Stimulated activated CD8-positive, alpha-beta memory T cell treated with anti-CD3 and anti-CD28 coated beads, Interleukin-12 subunit alpha, Interleukin-12 subunit beta, amount 100 ng/mL, for 24 hours (primary cell): ENCODE measurements around the gene CLASRP.
A peak's percentile ranks its signal among the peaks of the same experiment; 100 is the strongest.

Source experiments
- DNase-seq: peaks from one replicate; pipeline ENCODE4 v3.0.0-alpha.2; 2020; ENCODE audit errors: extremely low read depth

Gene CLASRP

GRCh38 chr19:45079911-45080370 is 41.1 kb downstream of the CLASRP start:
- no peak for DNase-seq

GRCh38 chr19:45082170-45082569 is 43.3 kb downstream of the CLASRP start:
- no peak for DNase-seq

- no peak for DNase-seq
These were observed 47.6 kb downstream of the CLASRP start for GRCh38 chr19:45086480-45086879.

- no peak for DNase-seq
These were observed 48.7 kb downstream of the CLASRP start for GRCh38 chr19:45087531-45087930.

GRCh38 chr19:45090034-45090433 is 51.2 kb downstream of the CLASRP start:
- no peak for DNase-seq

- DNase-seq: no peak
These were observed 51.8 kb downstream of the CLASRP start for GRCh38 chr19:45090606-45091005.

GRCh38 chr19:45091031-45091923 is 52.4 kb downstream of the CLASRP start:
- peak; percentile 84 for DNase-seq

- peak; percentile 84 for DNase-seq
These were observed 54.2 kb downstream of the CLASRP start, which contains the start of gene PPP1R37 for GRCh38 chr19:45092747-45093678. Gene PPP1R37, plus strand, starts transcription at chr19:45093179. Its CDS starts 147 bp downstream, at chr19:45093326.

GRCh38 chr19:45094137-45094536 is 55.3 kb downstream of the CLASRP start:
- no peak for DNase-seq

- DNase-seq: no peak
These were observed 55.9 kb downstream of the CLASRP start for GRCh38 chr19:45094707-45095106.

GRCh38 chr19:45095496-45096413 is 56.9 kb downstream of the CLASRP start:
- DNase-seq: no peak

GRCh38 chr19:45096700-45097099 is 57.9 kb downstream of the CLASRP start:
- no peak for DNase-seq

- no peak for DNase-seq
These were observed 58.6 kb downstream of the CLASRP start for GRCh38 chr19:45097450-45097775.

GRCh38 chr19:45097776-45098520 is 59.1 kb downstream of the CLASRP start:
- no peak for DNase-seq

GRCh38 chr19:45098521-45099466 is 59.9 kb downstream of the CLASRP start:
- no peak for DNase-seq

GRCh38 chr19:45099467-45100191 is 60.8 kb downstream of the CLASRP start:
- DNase-seq: no peak

GRCh38 chr19:45100201-45100600 is 61.4 kb downstream of the CLASRP start:
- DNase-seq: no peak

GRCh38 chr19:45100846-45101252 is 62.0 kb downstream of the CLASRP start:
- DNase-seq: no peak

GRCh38 chr19:45101806-45102205 is 63.0 kb downstream of the CLASRP start:
- no peak for DNase-seq
